SK-N-SH (cell line): ENCODE results near the gene CYS1.

Experiments used
- CHD2 ChIP-seq: fragments of 150-350 bp; IDR thresholded peaks from 2 replicates; pipeline ENCODE4 v1.6.1; 2018; ENCODE audit warnings: low read length; ENCODE audit not compliant: partially characterized antibody
- EZH2phosphoT487 ChIP-seq: fragments of 200-600 bp; sonication (generic); IDR thresholded peaks from 2 replicates; pipeline ENCODE4 v1.6.1; 2017; ENCODE audit warnings: low read depth, mixed run types, mild to moderate bottlenecking, antibody characterized with exemption, moderate library complexity, borderline replicate concordance
- FOSL2 ChIP-seq: IDR thresholded peaks from 2 replicates; pipeline ENCODE4 v1.4.0; 2012; ENCODE audit warnings: low read depth, mild to moderate bottlenecking, moderate library complexity, borderline replicate concordance
- FOXM1 ChIP-seq: IDR thresholded peaks from 2 replicates; pipeline ENCODE4 v1.4.0; 2012; ENCODE audit warnings: low read depth, mild to moderate bottlenecking
- GABPA ChIP-seq: IDR thresholded peaks from 2 replicates; pipeline ENCODE4 v1.4.0; 2012; ENCODE audit warnings: low read depth, mild to moderate bottlenecking
- POLR2AphosphoS5 ChIP-seq: IDR thresholded peaks from 2 replicates; pipeline ENCODE4 v1.6.1; 2012; ENCODE audit warnings: low read depth, low read length
- RAD21 ChIP-seq: IDR thresholded peaks from 2 replicates; pipeline ENCODE4 v1.6.1; 2012; ENCODE audit warnings: mild to moderate bottlenecking, low read length
- TAF1 ChIP-seq: IDR thresholded peaks from 2 replicates; pipeline ENCODE4 v1.6.1; 2012; ENCODE audit warnings: low read depth, mild to moderate bottlenecking, low read length, moderate library complexity, borderline replicate concordance
- YY1 ChIP-seq: IDR thresholded peaks from 2 replicates; pipeline ENCODE4 v1.4.0; 2012; ENCODE audit warnings: low read depth, mild to moderate bottlenecking
- TF ChIP-seq, protein P1 (sequence below): fragments of 200-600 bp; sonication (generic); IDR thresholded peaks from 2 replicates; pipeline ENCODE4 v1.6.1; 2017; ENCODE audit warnings: antibody characterized with exemption, mild to moderate bottlenecking, moderate library complexity

DNA sequence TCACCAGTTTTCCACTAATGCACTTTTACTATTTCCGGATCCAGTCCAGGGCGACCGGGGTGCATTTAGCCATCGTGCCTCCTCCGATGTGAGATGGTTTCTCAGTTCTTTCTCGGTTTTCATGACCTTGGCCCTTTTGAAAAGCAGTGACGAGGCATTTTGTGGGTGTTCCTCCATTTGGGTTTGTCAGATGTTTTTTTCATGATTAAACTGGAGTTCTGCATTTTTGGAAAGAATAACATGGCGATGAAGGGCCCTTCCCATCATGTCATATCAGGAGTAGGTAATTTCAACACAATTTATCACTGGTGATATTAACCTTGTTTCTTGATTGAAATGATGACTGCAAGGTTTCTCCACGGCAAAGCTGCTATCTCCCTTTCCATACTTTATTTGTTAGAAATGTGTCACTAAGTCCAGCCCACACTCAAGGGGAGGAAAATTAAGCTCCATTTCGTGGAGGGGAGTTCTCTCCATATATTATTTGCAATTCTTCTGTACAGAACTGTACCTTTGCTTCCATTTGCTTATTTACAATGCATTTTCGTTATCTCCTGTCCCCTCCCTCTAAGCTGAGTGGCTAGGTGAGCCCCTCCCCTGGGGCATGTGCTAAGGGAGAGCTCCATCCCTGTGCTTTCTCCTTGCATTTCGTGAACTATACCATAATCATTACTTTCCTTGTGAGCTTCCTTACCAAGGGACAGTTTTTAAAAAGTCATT, 45.7 kb downstream of the CYS1 start:
- TF ChIP-seq POLR2AphosphoS5 (no peak), TAF1 (no peak), FOSL2 (no peak), EZH2phosphoT487 (no peak), RAD21 (no peak), FOXM1 (no peak), CHD2 (no peak), GABPA (no peak), YY1 (no peak)
- TF ChIP-seq, protein P1, sequence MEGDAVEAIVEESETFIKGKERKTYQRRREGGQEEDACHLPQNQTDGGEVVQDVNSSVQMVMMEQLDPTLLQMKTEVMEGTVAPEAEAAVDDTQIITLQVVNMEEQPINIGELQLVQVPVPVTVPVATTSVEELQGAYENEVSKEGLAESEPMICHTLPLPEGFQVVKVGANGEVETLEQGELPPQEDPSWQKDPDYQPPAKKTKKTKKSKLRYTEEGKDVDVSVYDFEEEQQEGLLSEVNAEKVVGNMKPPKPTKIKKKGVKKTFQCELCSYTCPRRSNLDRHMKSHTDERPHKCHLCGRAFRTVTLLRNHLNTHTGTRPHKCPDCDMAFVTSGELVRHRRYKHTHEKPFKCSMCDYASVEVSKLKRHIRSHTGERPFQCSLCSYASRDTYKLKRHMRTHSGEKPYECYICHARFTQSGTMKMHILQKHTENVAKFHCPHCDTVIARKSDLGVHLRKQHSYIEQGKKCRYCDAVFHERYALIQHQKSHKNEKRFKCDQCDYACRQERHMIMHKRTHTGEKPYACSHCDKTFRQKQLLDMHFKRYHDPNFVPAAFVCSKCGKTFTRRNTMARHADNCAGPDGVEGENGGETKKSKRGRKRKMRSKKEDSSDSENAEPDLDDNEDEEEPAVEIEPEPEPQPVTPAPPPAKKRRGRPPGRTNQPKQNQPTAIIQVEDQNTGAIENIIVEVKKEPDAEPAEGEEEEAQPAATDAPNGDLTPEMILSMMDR, result no peak
